ENCODE measurements around the gene DYRK2.

DNA sequence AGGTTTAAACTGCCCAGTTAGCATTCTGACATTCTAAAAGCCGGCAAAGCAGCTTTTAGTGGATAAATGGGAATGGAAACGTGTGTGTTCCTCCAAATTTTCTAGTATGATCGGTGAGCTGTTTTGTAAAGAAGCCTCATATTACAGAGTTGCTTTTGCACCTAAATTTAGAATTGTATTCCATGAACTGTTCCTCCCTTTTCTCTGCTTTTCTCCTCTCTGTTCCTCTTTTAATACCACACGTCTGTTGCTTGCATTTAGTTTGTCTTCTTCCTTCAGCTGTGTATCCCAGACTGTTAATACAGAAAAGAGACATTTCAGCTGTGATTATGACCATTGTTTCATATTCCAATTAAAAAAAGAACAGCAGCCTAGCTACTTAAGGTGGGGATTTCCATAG, 10.7 kb downstream of the DYRK2 start:
- TF ChIP-seq, protein P1, sequence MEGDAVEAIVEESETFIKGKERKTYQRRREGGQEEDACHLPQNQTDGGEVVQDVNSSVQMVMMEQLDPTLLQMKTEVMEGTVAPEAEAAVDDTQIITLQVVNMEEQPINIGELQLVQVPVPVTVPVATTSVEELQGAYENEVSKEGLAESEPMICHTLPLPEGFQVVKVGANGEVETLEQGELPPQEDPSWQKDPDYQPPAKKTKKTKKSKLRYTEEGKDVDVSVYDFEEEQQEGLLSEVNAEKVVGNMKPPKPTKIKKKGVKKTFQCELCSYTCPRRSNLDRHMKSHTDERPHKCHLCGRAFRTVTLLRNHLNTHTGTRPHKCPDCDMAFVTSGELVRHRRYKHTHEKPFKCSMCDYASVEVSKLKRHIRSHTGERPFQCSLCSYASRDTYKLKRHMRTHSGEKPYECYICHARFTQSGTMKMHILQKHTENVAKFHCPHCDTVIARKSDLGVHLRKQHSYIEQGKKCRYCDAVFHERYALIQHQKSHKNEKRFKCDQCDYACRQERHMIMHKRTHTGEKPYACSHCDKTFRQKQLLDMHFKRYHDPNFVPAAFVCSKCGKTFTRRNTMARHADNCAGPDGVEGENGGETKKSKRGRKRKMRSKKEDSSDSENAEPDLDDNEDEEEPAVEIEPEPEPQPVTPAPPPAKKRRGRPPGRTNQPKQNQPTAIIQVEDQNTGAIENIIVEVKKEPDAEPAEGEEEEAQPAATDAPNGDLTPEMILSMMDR (IDR thresholded peaks at IDR 0.05): no peak
- no peak for TF ChIP-seq POLR2A (IDR thresholded peaks at IDR 0.05)
